H1 (cell line): ENCODE data around the gene ACAA1.

Source experiments
- BRCA1 ChIP-seq: IDR thresholded peaks from 2 replicates; pipeline ENCODE4 v1.6.1; 2012; ENCODE audit warnings: low read depth, low read length, improper control_type of control experiment
- SRF ChIP-seq: IDR thresholded peaks from 2 replicates; pipeline ENCODE4 v1.6.1; 2011; ENCODE audit warnings: mild to moderate bottlenecking, low read depth, low read length, moderate library complexity
- TF ChIP-seq, protein P1 (sequence below), 3 experiments: IDR thresholded peaks; 1 replicate in 2 of 3; 2 replicates in 1 of 3; pipeline versions ENCODE4 v1.5.1 to v1.6.1; 2011; ENCODE audit warnings: low read length in 3 of 3, mild to moderate bottlenecking in 3 of 3, inconsistent platforms in 2 of 3, low read depth in 1 of 3, moderate library complexity in 1 of 3; ENCODE audit not compliant: insufficient read depth in 1 of 3; ENCODE audit errors: control extremely low read depth in 1 of 3

DNA sequence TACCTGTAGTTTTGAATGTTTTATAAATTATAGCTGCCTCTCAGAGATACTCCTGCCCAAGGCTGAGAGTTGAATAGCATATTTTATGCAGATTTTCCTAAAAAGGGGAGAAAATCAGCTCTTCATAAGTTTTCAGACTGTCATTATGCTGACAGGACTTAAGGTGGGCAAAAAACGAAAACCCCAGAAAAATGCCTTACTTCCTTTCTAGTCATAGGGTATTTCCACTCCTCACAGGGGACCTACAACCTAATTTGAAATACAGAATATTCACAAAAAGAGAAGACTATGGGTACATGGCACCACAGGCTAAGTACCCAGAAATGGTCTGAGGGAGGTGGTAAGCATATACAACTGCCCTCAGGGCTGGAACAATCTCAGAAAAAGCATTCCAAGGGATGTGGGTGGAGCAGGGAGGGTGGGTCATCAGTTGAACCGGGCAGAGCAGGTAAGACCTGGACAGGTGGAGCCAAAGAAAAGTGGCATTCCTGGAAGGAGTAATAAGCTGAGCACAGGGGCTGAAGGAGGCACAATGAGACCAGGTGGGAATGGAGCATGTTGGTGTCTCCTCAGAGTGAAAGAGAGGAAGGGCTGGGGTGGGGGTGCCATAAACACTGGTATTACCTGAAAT, 17.8 kb upstream of the ACAA1 start:
- TF ChIP-seq, protein P1, sequence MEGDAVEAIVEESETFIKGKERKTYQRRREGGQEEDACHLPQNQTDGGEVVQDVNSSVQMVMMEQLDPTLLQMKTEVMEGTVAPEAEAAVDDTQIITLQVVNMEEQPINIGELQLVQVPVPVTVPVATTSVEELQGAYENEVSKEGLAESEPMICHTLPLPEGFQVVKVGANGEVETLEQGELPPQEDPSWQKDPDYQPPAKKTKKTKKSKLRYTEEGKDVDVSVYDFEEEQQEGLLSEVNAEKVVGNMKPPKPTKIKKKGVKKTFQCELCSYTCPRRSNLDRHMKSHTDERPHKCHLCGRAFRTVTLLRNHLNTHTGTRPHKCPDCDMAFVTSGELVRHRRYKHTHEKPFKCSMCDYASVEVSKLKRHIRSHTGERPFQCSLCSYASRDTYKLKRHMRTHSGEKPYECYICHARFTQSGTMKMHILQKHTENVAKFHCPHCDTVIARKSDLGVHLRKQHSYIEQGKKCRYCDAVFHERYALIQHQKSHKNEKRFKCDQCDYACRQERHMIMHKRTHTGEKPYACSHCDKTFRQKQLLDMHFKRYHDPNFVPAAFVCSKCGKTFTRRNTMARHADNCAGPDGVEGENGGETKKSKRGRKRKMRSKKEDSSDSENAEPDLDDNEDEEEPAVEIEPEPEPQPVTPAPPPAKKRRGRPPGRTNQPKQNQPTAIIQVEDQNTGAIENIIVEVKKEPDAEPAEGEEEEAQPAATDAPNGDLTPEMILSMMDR (IDR thresholded peaks at IDR 0.05; ENCODE audit: control extremely low read depth in 1 of 3, insufficient read depth in 1 of 3, low read depth in 1 of 3, low read length in 3 of 3): no peak
- TF ChIP-seq SRF (no peak), BRCA1 (no peak)
